OCI-LY7 (cell line): ENCODE measurements around the gene PPM1F. TPM values are rescaled to one million over a fixed set of nuclear protein-coding genes. Genes with fewer than 3 reads are reported as not detected.
A peak's percentile ranks its signal among the peaks of the same experiment; 100 is the strongest.

Experiments
- BruUV-seq: library from RNA; stranded (reverse); fragments of 400-500 nt; replicated peaks from 2 replicates; lab custom pipeline; 2021; lab: Mats Ljungman, UMichigan
- CTCF ChIA-PET: fragments of 300-600 bp; sonication (Branson Sonifier 250); formaldehyde crosslinking; loops from one replicate; lab custom pipeline; 2022; ENCODE audit warnings: antibody characterized with exemption; ENCODE audit not compliant: unreplicated experiment; lab: Charles Lee
- POLR2A ChIA-PET: fragments of 300-600 bp; sonication (Branson Sonifier 250); formaldehyde crosslinking; loops from one replicate; lab custom pipeline; 2022; ENCODE audit warnings: antibody characterized with exemption; lab: Charles Lee
- DNase-seq: peaks from one replicate; pipeline ENCODE4 v3.0.0-alpha.2; 2015; ENCODE audit warnings: low spot score
- H2AFZ ChIP-seq: fragments of 200-600 bp; sonication (generic), shearing (Covaris generic); 2 replicates; pipeline ENCODE4 v1.6.1; 2014; ENCODE audit warnings: mild to moderate bottlenecking, antibody characterized with exemption, low read length, moderate library complexity
- H3K27ac ChIP-seq: fragments of 200-600 bp; sonication (generic); 2 replicates; pipeline ENCODE4 v1.5.1; 2014; ENCODE audit warnings: mixed run types, low read depth, mild to moderate bottlenecking, moderate library complexity, low read length, inconsistent platforms; ENCODE audit not compliant: poor library complexity, severe bottlenecking
- H3K36me3 ChIP-seq: fragments of 200-600 bp; sonication (generic); 2 replicates; pipeline ENCODE4 v1.6.1; 2014; ENCODE audit warnings: mild to moderate bottlenecking, antibody characterized with exemption, low read length, moderate library complexity, mixed read lengths; ENCODE audit not compliant: insufficient read depth
- H3K4me1 ChIP-seq: fragments of 200-600 bp; sonication (generic); 2 replicates; pipeline ENCODE4 v1.5.1; 2014; ENCODE audit warnings: mild to moderate bottlenecking, low read length; ENCODE audit not compliant: insufficient read depth, poor library complexity, severe bottlenecking
- H3K4me2 ChIP-seq: fragments of 200-600 bp; sonication (generic); 2 replicates; pipeline ENCODE4 v1.6.1; 2014; ENCODE audit warnings: mild to moderate bottlenecking, low read length
- H3K4me3 ChIP-seq: fragments of 200-600 bp; sonication (generic); 2 replicates; pipeline ENCODE4 v1.5.1; 2014; ENCODE audit warnings: mild to moderate bottlenecking, low read depth, low read length; ENCODE audit not compliant: poor library complexity, severe bottlenecking
- H3K79me2 ChIP-seq: fragments of 200-600 bp; sonication (generic); 2 replicates; pipeline ENCODE4 v1.6.1; 2016; ENCODE audit warnings: low read depth, mild to moderate bottlenecking, low read length, moderate library complexity, mixed read lengths; ENCODE audit not compliant: insufficient read depth
- H3K9me2 ChIP-seq: fragments of 200-600 bp; sonication (generic); 2 replicates; pipeline ENCODE4 v1.6.1; 2016; ENCODE audit warnings: mild to moderate bottlenecking, low read length, mixed read lengths; ENCODE audit not compliant: insufficient read depth
- H3K9me3 ChIP-seq: fragments of 200-600 bp; sonication (generic); 2 replicates; pipeline ENCODE4 v1.6.1; 2014; ENCODE audit warnings: mild to moderate bottlenecking, mixed run types, low read length, mixed read lengths
- H4K20me1 ChIP-seq: fragments of 200-600 bp; sonication (generic); 2 replicates; pipeline ENCODE4 v1.6.1; 2014; ENCODE audit warnings: mild to moderate bottlenecking, antibody characterized with exemption, low read length, moderate library complexity, mixed read lengths; ENCODE audit not compliant: insufficient read depth
- EZH2phosphoT487 ChIP-seq: fragments of 200-600 bp; sonication (generic); IDR thresholded peaks from 2 replicates; pipeline ENCODE4 v1.6.1; 2018; ENCODE audit warnings: low read depth, borderline replicate concordance, mild to moderate bottlenecking, mixed run types, antibody characterized with exemption, low read length, moderate library complexity, mixed read lengths
- intact Hi-C: fragments of 100-400 bp; cut with micrococcal nuclease; formaldehyde crosslinking; loops from one replicate; pipeline ENCODE4 v1.10.0; 2022; ENCODE audit not compliant: unreplicated experiment
- total RNA-seq, 2 experiments: library from RNA; depleted of rRNA in 1 of 2; stranded (reverse); fragments of >200 nt in 1 of 2; shearing (Covaris generic) in 1 of 2; gene quantifications; 2 replicates each; pipeline ENCODE4 v1.2.3, GENCODE V29; 2014 to 2022
- TF ChIP-seq, protein P1 (sequence below): fragments of 200-600 bp; sonication (generic); conservative IDR thresholded peaks from 2 replicates; pipeline ENCODE4 v1.5.1; 2014; ENCODE audit warnings: mild to moderate bottlenecking, antibody characterized with exemption, low read length, moderate library complexity, mixed read lengths

PPM1F gene
- total RNA-seq, 2 experiments from 2014 or later, result 21.7 to 27.2 TPM

DNA sequence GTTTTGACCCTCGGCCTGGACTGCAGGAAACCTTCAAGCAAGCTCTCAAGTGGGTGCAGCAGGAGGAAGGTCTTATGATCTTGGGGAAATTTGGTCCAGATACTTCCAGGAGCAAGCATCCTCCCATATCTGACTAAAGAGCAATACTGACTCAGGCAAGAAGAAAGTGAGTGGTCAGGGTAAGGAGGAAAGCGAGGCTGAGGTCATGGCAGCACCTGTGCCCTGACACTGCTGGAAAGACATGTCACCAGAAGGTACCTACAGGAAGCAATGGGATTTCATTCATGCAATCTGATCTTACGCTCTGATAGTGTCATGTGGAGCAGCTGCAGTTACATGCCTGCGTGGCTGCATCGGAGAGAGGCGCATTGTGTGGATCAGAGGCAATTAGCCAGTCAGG, 36.4 kb upstream of the PPM1F start:
- no peak overlapping the region for H3K4me3 ChIP-seq
- ChIA-PET CTCF (no interaction called here), POLR2A (no interaction called here)
- no peaks in the 10 kb centered on the region for H4K20me1 ChIP-seq
- BruUV-seq, result no TSS peak
- no peaks in the 10 kb centered on the region for H3K4me1 ChIP-seq
- H3K9me3 ChIP-seq, result no peaks in the 10 kb centered on the region
- no peak overlapping the region for H3K4me2 ChIP-seq
- no peak for TF ChIP-seq EZH2phosphoT487
- TF ChIP-seq, protein P1, sequence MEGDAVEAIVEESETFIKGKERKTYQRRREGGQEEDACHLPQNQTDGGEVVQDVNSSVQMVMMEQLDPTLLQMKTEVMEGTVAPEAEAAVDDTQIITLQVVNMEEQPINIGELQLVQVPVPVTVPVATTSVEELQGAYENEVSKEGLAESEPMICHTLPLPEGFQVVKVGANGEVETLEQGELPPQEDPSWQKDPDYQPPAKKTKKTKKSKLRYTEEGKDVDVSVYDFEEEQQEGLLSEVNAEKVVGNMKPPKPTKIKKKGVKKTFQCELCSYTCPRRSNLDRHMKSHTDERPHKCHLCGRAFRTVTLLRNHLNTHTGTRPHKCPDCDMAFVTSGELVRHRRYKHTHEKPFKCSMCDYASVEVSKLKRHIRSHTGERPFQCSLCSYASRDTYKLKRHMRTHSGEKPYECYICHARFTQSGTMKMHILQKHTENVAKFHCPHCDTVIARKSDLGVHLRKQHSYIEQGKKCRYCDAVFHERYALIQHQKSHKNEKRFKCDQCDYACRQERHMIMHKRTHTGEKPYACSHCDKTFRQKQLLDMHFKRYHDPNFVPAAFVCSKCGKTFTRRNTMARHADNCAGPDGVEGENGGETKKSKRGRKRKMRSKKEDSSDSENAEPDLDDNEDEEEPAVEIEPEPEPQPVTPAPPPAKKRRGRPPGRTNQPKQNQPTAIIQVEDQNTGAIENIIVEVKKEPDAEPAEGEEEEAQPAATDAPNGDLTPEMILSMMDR, result no peak
- intact Hi-C loops, result no loop called here
- H3K79me2 ChIP-seq, result no peaks in the 10 kb centered on the region
- H3K36me3 ChIP-seq, result peaks cover 23% of the 10 kb centered on the region; the same call in 1 of the 2 replicates
- H3K9me2 ChIP-seq, result no peaks in the 10 kb centered on the region
- H3K27ac ChIP-seq, result no peak overlapping the region
- no peak for DNase-seq
- H2AFZ ChIP-seq, result no peak overlapping the region

DNA sequence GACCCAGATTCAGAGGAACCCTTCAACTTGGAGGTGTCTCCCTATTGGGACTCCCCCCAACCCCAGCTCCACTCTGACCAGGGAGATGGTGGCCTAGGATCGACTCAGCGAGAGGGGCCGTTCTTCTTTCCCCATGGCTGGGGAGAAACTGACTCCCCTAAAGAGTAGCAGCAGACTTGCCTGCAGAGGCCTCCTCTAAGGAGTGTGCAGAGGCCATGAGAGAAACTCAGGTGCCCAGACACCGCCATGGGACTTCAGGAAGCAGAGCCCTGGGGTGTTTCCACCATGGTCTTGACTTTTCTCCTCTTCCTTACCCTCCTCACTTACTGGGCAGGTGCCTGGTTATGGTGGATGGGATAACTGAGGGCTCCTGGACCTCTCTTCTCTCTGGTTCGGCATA, 32.6 kb upstream of the PPM1F start:
- Histone ChIP-seq H3K27ac (no peak overlapping the region), H4K20me1 (peaks cover 4% of the 10 kb centered on the region; the same call in 1 of the 2 replicates), H3K9me2 (no peaks in the 10 kb centered on the region), H3K9me3 (no peaks in the 10 kb centered on the region), H2AFZ (no peak overlapping the region), H3K79me2 (peaks cover 21% of the 10 kb centered on the region), H3K4me3 (no peak overlapping the region), H3K36me3 (0 out of 2 replicates have a peak, but pooled peaks cover under 1% of the 10 kb centered on the region), H3K4me2 (no peak overlapping the region), H3K4me1 (peaks cover 14% of the 10 kb centered on the region)
- TF ChIP-seq EZH2phosphoT487, result no peak
- TF ChIP-seq, protein P1, result 0 out of 2 replicates have a peak, but pooled peaks have one; percentile 7
- POLR2A ChIA-PET, result interaction anchor here (0.7 kb wide), 1 partner anchor 8 kb away, joined by 7 read pairs; no protein-coding TSS in a partner anchor
- intact Hi-C loops, result no loop called here
- CTCF ChIA-PET, result no interaction called here
- no peak for DNase-seq
- BruUV-seq, result no TSS peak

DNA sequence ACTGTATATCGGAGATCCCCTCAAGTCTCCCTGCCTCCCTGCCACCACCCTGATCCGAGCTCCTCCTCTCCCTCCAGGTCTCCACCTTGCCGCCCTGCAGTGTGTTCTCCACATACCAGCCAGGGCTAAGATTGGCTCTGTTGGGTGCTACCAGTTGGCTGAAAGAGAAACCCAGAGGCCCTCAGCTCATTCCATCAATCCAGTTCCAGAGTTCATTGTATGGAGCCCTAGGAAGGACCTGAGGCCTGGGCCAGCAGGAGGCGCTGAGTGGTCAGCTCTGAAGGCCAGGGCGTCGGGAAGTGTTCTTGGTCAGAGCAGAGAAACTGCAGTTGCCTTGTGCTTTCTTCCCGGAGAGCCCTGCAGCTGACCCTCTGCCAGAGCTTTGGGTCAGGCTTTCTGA, 32.1 kb upstream of the PPM1F start:
- no TSS peak for BruUV-seq
- Histone ChIP-seq H3K4me1 (peaks cover 14% of the 10 kb centered on the region), H2AFZ (no peak overlapping the region), H3K4me2 (no peak overlapping the region), H3K9me3 (no peaks in the 10 kb centered on the region), H3K79me2 (peaks cover 21% of the 10 kb centered on the region), H3K36me3 (no peaks in the 10 kb centered on the region), H3K9me2 (no peaks in the 10 kb centered on the region), H3K4me3 (no peak overlapping the region), H3K27ac (no peak overlapping the region), H4K20me1 (peaks cover 4% of the 10 kb centered on the region; the same call in 1 of the 2 replicates)
- TF ChIP-seq, protein P1, result peak; percentile 65
- no peak for TF ChIP-seq EZH2phosphoT487
- ChIA-PET CTCF (no interaction called here), POLR2A (interaction anchor here (0.6 kb wide), 1 partner anchor 20 kb away, joined by 4 read pairs; no protein-coding TSS in a partner anchor)
- peak; percentile 9 for DNase-seq
- intact Hi-C loops, result no loop called here
